BE2C (cell line): ENCODE results near the gene PNKP.

Experiments
- DNase-seq: peaks from one replicate; pipeline ENCODE4 v3.0.0-alpha.2; 2020
- H3K27me3 ChIP-seq: fragments of 250-450 bp; sonication (Bioruptor Pico); 2 replicates; pipeline ENCODE4 v1.5.1; 2020; ENCODE audit warnings: mild to moderate bottlenecking
- H3K36me3 ChIP-seq: fragments of 250-450 bp; sonication (Bioruptor Pico); 2 replicates; pipeline ENCODE4 v1.5.1; 2020; ENCODE audit warnings: mild to moderate bottlenecking
- H3K4me1 ChIP-seq: fragments of 250-450 bp; sonication (Bioruptor Pico); 2 replicates; pipeline ENCODE4 v1.5.1; 2020
- H3K4me3 ChIP-seq: 2 replicates; pipeline ENCODE4 v1.5.1; 2011; ENCODE audit warnings: low read depth, low read length
- H3K9me3 ChIP-seq: fragments of 250-450 bp; sonication (Bioruptor Pico); 2 replicates; pipeline ENCODE4 v1.5.1; 2020
- CTCF ChIP-seq: IDR thresholded peaks from 2 replicates; pipeline ENCODE4 v1.5.1; 2012; ENCODE audit warnings: mild to moderate bottlenecking, low read depth, low read length

PNKP gene

GRCh38 chr19:49836176-49837008, 31.0 kb downstream of the PNKP start:
- Histone ChIP-seq H3K4me1 (no peaks in the 10 kb centered on the region), H3K4me3 (no peak overlapping the region), H3K27me3 (no peaks in the 10 kb centered on the region), H3K9me3 (no peaks in the 10 kb centered on the region), H3K36me3 (peaks cover 52% of the 10 kb centered on the region)
- no peak for TF ChIP-seq CTCF
- DNase-seq = no peak

DNA sequence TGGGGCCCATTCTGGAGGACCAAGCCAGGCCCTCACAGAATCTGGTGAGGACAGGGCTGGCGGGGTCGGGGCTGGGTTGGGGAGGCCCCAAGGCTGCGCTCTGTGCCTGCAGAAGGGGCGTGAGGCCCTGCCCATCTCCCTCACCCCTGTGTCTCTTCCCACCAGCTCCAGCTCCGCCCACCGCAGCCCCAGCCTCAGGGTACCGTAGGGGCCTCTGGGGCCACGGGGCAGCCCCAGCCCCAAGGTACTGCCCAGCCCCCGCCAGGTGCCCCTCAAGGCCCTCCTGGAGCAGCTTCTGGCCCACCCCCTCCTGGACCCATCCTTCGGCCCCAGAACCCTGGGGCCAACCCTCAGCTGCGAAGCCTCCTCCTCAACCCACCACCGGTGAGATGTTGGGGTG, 31.8 kb downstream of the PNKP start:
- TF ChIP-seq CTCF = no peak
- H3K27me3 ChIP-seq = no peaks in the 10 kb centered on the region
- no peak overlapping the region for H3K4me3 ChIP-seq
- DNase-seq = no peak
- H3K4me1 ChIP-seq = no peaks in the 10 kb centered on the region
- peaks cover 60% of the 10 kb centered on the region for H3K36me3 ChIP-seq
- H3K9me3 ChIP-seq = no peaks in the 10 kb centered on the region

DNA sequence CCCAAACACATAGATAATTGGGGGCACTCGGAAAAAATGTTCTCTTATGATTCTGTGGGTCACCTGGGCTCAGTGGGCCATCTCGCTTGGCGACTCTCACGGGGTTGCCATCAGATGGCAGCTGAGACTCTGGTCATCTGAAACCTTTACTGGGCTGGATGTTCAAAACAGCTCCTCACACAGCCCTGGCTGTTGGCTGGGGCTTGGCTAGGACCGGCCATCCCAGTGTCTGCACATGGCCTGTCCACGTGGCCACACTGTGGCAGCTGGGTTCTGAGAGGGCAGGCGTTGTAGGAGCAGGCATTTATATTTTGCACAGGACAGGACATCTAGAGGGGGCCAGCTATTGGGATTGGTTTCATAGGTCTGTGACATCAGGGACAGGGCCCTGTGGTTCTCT, 33.8 kb downstream of the PNKP start:
- DNase-seq = no peak
- Histone ChIP-seq H3K9me3 (no peaks in the 10 kb centered on the region; the same call in 1 of the 2 replicates), H3K27me3 (no peaks in the 10 kb centered on the region), H3K4me3 (no peak overlapping the region), H3K4me1 (no peaks in the 10 kb centered on the region), H3K36me3 (peaks cover 55% of the 10 kb centered on the region)
- TF ChIP-seq CTCF = no peak

GRCh38 chr19:49832556-49832955, 34.8 kb downstream of the PNKP start:
- Histone ChIP-seq H3K9me3 (no peaks in the 10 kb centered on the region; the same call in 1 of the 2 replicates), H3K36me3 (peaks cover 57% of the 10 kb centered on the region), H3K27me3 (no peaks in the 10 kb centered on the region), H3K4me1 (no peaks in the 10 kb centered on the region), H3K4me3 (no peak overlapping the region)
- no peak for TF ChIP-seq CTCF
- DNase-seq = no peak

DNA sequence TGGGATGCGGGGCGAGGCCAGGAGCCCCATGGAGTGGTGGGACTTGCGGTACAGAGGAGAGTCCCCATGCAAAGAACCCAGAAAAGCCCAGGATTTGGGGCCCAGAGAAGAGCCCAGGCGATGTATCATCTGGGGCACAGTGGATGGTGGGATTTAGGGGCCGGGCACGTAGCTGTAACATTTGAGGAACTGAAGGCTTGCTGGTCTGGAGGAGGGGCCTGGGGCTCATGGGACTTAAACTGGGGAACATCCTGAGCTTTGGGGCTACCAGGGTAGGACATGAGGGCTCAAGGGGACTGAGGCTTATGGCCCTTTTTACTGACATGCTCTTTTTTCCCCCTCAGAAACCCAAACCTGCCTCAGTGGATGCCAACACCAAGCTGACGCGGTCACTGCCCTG, 35.8 kb downstream of the PNKP start:
- no peak for TF ChIP-seq CTCF
- no peaks in the 10 kb centered on the region for H3K4me1 ChIP-seq
- no peaks in the 10 kb centered on the region for H3K27me3 ChIP-seq
- H3K9me3 ChIP-seq = no peaks in the 10 kb centered on the region; the same call in 1 of the 2 replicates
- no peak for DNase-seq
- H3K4me3 ChIP-seq = no peak overlapping the region
- H3K36me3 ChIP-seq = peaks cover 52% of the 10 kb centered on the region

GRCh38 chr19:49830766-49831165, 36.6 kb downstream of the PNKP start:
- TF ChIP-seq CTCF = no peak
- H3K36me3 ChIP-seq = peaks cover 46% of the 10 kb centered on the region
- no peak for DNase-seq
- no peak overlapping the region for H3K4me3 ChIP-seq
- H3K4me1 ChIP-seq = no peaks in the 10 kb centered on the region
- H3K9me3 ChIP-seq = no peaks in the 10 kb centered on the region; the same call in 1 of the 2 replicates
- H3K27me3 ChIP-seq = no peaks in the 10 kb centered on the region
